ENCODE measurements around the gene SLC35E1.

DNA sequence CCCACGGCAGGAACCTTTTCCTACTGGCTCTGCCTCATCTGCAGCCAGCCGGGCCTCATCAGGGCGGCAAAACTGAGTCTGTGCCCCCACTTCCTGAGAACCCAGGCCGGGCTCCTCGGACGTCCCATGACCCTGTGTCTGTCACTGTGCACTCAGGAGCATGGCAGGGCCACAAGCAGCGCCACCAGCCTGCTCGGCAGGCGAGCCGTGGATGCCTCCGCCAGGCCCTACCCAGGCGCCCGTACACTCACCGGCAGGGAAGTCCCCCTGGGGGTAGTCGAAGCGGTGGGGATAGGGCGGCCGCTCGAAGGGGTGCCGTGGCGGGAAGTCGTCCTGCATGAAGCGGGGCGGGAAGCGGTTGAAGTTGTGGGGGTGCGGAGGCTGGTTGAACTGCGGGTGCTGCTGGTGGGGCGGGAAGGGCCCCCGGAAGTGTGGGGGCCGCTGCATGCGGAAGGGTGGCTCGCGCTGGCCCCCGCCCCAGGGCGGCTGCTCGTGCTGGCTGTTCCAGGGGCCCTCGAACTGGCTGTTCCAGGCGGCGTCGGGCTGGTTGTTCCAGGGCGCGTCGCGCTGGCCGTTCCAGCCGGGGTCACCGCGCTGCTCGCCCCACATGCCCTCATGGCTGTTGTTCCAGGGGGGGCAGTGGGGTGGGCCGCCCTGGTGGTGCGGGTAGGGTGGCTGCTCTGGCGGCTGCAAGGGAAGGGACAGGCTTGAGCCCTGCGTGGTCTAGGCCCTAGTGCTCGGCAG is 47.1 kb downstream of the SLC35E1 start:
- TF ChIP-seq, protein P1, sequence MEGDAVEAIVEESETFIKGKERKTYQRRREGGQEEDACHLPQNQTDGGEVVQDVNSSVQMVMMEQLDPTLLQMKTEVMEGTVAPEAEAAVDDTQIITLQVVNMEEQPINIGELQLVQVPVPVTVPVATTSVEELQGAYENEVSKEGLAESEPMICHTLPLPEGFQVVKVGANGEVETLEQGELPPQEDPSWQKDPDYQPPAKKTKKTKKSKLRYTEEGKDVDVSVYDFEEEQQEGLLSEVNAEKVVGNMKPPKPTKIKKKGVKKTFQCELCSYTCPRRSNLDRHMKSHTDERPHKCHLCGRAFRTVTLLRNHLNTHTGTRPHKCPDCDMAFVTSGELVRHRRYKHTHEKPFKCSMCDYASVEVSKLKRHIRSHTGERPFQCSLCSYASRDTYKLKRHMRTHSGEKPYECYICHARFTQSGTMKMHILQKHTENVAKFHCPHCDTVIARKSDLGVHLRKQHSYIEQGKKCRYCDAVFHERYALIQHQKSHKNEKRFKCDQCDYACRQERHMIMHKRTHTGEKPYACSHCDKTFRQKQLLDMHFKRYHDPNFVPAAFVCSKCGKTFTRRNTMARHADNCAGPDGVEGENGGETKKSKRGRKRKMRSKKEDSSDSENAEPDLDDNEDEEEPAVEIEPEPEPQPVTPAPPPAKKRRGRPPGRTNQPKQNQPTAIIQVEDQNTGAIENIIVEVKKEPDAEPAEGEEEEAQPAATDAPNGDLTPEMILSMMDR (IDR thresholded peaks at IDR 0.05), result no peak
- no peak for TF ChIP-seq POLR2A (IDR thresholded peaks at IDR 0.05)

All from heart left ventricle (tissue), 13 donors.